ENCODE measurements around the gene CDKL1.
"Not testable (repeated sequence)": the region's sequence is repeated elsewhere in the genome, so short reads cannot be mapped to it uniquely, and the experiment has no call there.

Gene CDKL1

DNA sequence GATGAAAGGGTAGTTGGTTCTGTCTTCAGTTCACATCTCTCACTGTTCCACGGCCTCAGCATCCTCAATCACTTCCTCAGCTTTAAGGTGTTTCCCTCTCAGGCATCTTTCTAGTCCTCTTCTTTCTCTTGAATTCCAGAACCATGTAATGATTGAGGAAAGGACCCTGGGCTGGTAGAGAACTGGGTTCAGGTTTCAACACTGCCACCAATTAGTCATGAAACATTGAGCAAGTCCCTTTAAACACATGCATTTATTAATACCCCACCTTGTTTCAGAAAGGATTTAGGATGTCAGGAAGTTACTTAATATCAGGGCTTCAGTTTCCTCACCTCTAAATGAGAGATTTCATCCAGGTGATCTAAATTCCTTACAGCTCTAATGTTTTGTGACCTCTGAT is 77.4 kb downstream of the CDKL1 start:
- ATAC-seq (ENCODE audit: insufficient read depth, low read depth) (no peak), DNase-seq (no peak)
- Histone ChIP-seq H2AFZ (ENCODE audit: low read depth, low read length) (no peak overlapping the region), H3K27ac (ENCODE audit: low read length) (no peak overlapping the region), H4K20me1 (ENCODE audit: insufficient read depth, low read length) (peaks cover 4% of the 10 kb centered on the region; the same call in 1 of the 2 replicates), H3K4me2 (ENCODE audit: insufficient read depth, low read length) (no peak overlapping the region), H3K9ac (ENCODE audit: low read depth, low read length) (no peak overlapping the region), H3K79me2 (ENCODE audit: insufficient read depth, low read length) (peaks cover 30% of the 10 kb centered on the region), H3K9me3 (ENCODE audit: insufficient read depth, low read length, severe bottlenecking) (peaks cover under 1% of the 10 kb centered on the region), H3K4me1 (ENCODE audit: insufficient read depth, low read length) (peaks cover 10% of the 10 kb centered on the region), H3K36me3 (ENCODE audit: insufficient read depth, low read length) (peaks cover 19% of the 10 kb centered on the region), H3K4me3 (ENCODE audit: low read depth in 1 of 2, low read length in 2 of 2) (no peak overlapping the region), H3K27me3 (ENCODE audit: insufficient read depth, low read length, poor library complexity) (no peaks in the 10 kb centered on the region)
- TF ChIP-seq, protein P1, sequence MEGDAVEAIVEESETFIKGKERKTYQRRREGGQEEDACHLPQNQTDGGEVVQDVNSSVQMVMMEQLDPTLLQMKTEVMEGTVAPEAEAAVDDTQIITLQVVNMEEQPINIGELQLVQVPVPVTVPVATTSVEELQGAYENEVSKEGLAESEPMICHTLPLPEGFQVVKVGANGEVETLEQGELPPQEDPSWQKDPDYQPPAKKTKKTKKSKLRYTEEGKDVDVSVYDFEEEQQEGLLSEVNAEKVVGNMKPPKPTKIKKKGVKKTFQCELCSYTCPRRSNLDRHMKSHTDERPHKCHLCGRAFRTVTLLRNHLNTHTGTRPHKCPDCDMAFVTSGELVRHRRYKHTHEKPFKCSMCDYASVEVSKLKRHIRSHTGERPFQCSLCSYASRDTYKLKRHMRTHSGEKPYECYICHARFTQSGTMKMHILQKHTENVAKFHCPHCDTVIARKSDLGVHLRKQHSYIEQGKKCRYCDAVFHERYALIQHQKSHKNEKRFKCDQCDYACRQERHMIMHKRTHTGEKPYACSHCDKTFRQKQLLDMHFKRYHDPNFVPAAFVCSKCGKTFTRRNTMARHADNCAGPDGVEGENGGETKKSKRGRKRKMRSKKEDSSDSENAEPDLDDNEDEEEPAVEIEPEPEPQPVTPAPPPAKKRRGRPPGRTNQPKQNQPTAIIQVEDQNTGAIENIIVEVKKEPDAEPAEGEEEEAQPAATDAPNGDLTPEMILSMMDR (IDR thresholded peaks at IDR 0.05; ENCODE audit: borderline replicate concordance, extremely low read depth, low read length, poor library complexity, severe bottlenecking): no peak
- no peak for TF ChIP-seq EZH2 (IDR thresholded peaks at IDR 0.05; ENCODE audit: borderline replicate concordance, low read depth, low read length, severe bottlenecking)

DNA sequence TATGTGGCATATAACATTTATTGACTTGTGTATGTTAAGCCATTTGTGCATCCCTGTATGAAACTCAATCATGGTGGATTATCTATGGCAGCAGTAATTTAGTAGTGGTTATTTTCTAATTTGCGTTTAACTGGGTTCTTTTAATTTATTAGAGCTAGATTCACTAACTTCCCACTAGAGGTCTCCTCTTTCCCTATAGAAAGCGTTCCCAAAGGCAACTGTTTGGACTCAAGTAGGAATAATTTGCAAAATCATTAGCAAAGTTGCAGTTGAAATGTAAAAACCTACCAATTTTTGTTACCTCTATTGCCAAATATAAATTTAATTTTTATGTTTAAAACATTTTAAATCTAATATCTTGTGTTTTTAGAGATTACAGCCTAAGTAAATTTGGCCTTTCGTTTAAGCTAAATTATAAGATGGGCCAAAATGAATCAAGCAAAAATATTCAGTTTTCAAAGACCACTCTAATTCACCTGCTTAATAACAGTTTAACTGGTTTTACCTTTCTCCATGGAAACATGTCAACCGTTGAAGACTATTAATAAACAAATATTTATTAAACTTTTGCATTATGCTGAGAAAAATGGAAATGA is 78.6 kb downstream of the CDKL1 start:
- TF ChIP-seq, protein P1 (IDR thresholded peaks at IDR 0.05; ENCODE audit: borderline replicate concordance, extremely low read depth, low read length, poor library complexity, severe bottlenecking): peak; percentile 66
- TF ChIP-seq EZH2 (IDR thresholded peaks at IDR 0.05; ENCODE audit: borderline replicate concordance, low read depth, low read length, severe bottlenecking): no peak
- no peak overlapping the region for H3K9ac ChIP-seq (ENCODE audit: low read depth, low read length)
- H3K79me2 ChIP-seq (ENCODE audit: insufficient read depth, low read length): peaks cover 41% of the 10 kb centered on the region
- ATAC-seq (ENCODE audit: insufficient read depth, low read depth) (no peak), DNase-seq (no peak)
- peaks cover 4% of the 10 kb centered on the region; the same call in 1 of the 2 replicates for H4K20me1 ChIP-seq (ENCODE audit: insufficient read depth, low read length)
- H3K9me3 ChIP-seq (ENCODE audit: insufficient read depth, low read length, severe bottlenecking): peaks cover 6% of the 10 kb centered on the region
- H3K4me2 ChIP-seq (ENCODE audit: insufficient read depth, low read length): no peak overlapping the region
- no peak overlapping the region for H2AFZ ChIP-seq (ENCODE audit: low read depth, low read length)
- H3K27ac ChIP-seq (ENCODE audit: low read length): no peak overlapping the region
- H3K27me3 ChIP-seq (ENCODE audit: insufficient read depth, low read length, poor library complexity): no peaks in the 10 kb centered on the region
- peaks cover 17% of the 10 kb centered on the region for H3K4me1 ChIP-seq (ENCODE audit: insufficient read depth, low read length)
- peaks cover 15% of the 10 kb centered on the region for H3K36me3 ChIP-seq (ENCODE audit: insufficient read depth, low read length)
- H3K4me3 ChIP-seq (ENCODE audit: low read depth in 1 of 2, low read length in 2 of 2): no peak overlapping the region

DNA sequence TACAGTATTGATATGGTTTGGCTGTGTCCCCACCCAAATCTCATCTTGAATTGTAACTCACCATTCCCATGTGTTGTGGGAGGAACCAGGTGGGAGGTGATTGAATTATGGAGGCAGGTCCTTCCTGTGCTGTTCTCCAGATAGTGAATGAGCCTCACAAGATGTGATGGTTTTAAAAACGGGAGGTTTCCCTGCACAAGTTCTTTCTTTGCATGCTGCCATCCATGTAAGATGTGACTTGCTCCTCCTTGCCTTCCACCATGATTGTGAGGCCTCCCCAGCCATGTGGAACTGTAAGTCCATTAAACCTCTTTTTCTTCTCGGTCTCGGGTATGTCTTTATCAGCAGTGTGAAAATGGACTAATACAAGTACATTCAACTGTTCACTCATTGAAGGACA is 82.6 kb downstream of the CDKL1 start:
- Histone ChIP-seq H3K79me2 (ENCODE audit: insufficient read depth, low read length) (peaks cover 50% of the 10 kb centered on the region), H3K4me2 (ENCODE audit: insufficient read depth, low read length) (peak overlapping the region; percentile 85; the same call in 1 of the 2 replicates), H3K4me1 (ENCODE audit: insufficient read depth, low read length) (peaks cover 29% of the 10 kb centered on the region)
- not testable (repeated sequence) for H4K20me1 ChIP-seq (ENCODE audit: insufficient read depth, low read length); H3K9ac ChIP-seq (ENCODE audit: low read depth, low read length); H3K36me3 ChIP-seq (ENCODE audit: insufficient read depth, low read length); DNase-seq; H3K4me3 ChIP-seq (ENCODE audit: low read depth in 1 of 2, low read length in 2 of 2); H3K27me3 ChIP-seq (ENCODE audit: insufficient read depth, low read length, poor library complexity); H3K27ac ChIP-seq (ENCODE audit: low read length); ATAC-seq (ENCODE audit: insufficient read depth, low read depth); H3K9me3 ChIP-seq (ENCODE audit: insufficient read depth, low read length, severe bottlenecking); H2AFZ ChIP-seq (ENCODE audit: low read depth, low read length)

DNA sequence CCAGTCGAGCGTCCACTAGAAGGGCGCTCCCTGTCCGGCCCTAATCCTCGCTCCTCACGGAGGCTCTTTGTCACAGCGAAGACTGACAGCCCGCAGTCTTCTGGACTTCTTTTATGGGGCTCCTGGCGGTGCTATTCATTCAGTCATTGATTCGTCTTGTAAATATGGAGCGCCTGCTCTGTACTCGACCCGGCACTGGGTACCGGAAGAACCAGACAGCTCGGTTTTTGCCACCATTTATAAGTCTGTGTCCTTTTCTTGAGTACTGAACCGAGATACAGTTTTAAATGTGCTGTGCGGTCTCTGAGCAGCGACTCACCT is 84.0 kb downstream of the CDKL1 start:
- Histone ChIP-seq H3K4me1 (ENCODE audit: insufficient read depth, low read length) (peaks cover 29% of the 10 kb centered on the region), H3K4me3 (ENCODE audit: low read depth in 1 of 2, low read length in 2 of 2) (peak overlapping the region; percentile 38 to 87), H4K20me1 (ENCODE audit: insufficient read depth, low read length) (no peaks in the 10 kb centered on the region), H3K27ac (ENCODE audit: low read length) (peak overlapping the region; percentile 99), H3K9me3 (ENCODE audit: insufficient read depth, low read length, severe bottlenecking) (peaks cover 6% of the 10 kb centered on the region), H3K4me2 (ENCODE audit: insufficient read depth, low read length) (peak overlapping the region; percentile 85), H2AFZ (ENCODE audit: low read depth, low read length) (peak overlapping the region; percentile 97), H3K79me2 (ENCODE audit: insufficient read depth, low read length) (peaks cover 52% of the 10 kb centered on the region), H3K36me3 (ENCODE audit: insufficient read depth, low read length) (peaks cover 9% of the 10 kb centered on the region), H3K27me3 (ENCODE audit: insufficient read depth, low read length, poor library complexity) (no peaks in the 10 kb centered on the region), H3K9ac (ENCODE audit: low read depth, low read length) (peak overlapping the region; percentile 85)
- ATAC-seq (ENCODE audit: insufficient read depth, low read depth) (peak; percentile 44), DNase-seq (no peak)
- TF ChIP-seq, protein P1 (IDR thresholded peaks at IDR 0.05; ENCODE audit: borderline replicate concordance, extremely low read depth, low read length, poor library complexity, severe bottlenecking): no peak
- no peak for TF ChIP-seq EZH2 (IDR thresholded peaks at IDR 0.05; ENCODE audit: borderline replicate concordance, low read depth, low read length, severe bottlenecking)

Measured in DND-41 (cell line).